ENCODE measurements around the gene ACP7. TPM values are rescaled to one million over a fixed set of nuclear protein-coding genes. Genes with fewer than 3 reads are reported as not detected.

ACP7 gene
- total and polyA plus RNA-seq, 2 of the 4 experiments (the other 2 are of a cell fraction) = not detected

- in situ Hi-C loops (cut with MboI; ENCODE audit: low sequenced_read_pairs) (no loop called here), intact Hi-C loops (cut with micrococcal nuclease) (no loop called here), dilution Hi-C loops (cut with HindIII; ENCODE audit: low sequenced_read_pairs, unreplicated experiment) (no loop called here)
- H2AK5ac ChIP-seq (ENCODE audit: low read depth, low read length) = peak overlapping the region; percentile 8; the same call in 1 of the 2 replicates
- no peaks in the 10 kb centered on the region for H3K79me1 ChIP-seq (ENCODE audit: low read depth in 1 of 2, low read length in 2 of 2)
- H3K9ac ChIP-seq (ENCODE audit: low read depth, low read length) = no peak overlapping the region
- peak overlapping the region; percentile 45; the same call in 1 of the 2 replicates for H3K4ac ChIP-seq (ENCODE audit: low read depth, low read length)
- H2BK15ac ChIP-seq (ENCODE audit: low read depth, low read length) = peak overlapping the region; percentile 27; the same call in 1 of the 3 replicates
- DNase-seq (no peak), ATAC-seq (ENCODE audit: low read depth) (no peak)
- no peaks in the 10 kb centered on the region for H3K36me3 ChIP-seq (ENCODE audit: control insufficient read depth, insufficient read depth, low read length)
- POLR2A ChIA-PET (ENCODE audit: unreplicated experiment) = no interaction called here
- no peak overlapping the region for H4K5ac ChIP-seq (ENCODE audit: low read depth, low read length)
- no peak overlapping the region for H3K4me2 ChIP-seq (ENCODE audit: low read depth, low read length)
- no peak overlapping the region for H2AK9ac ChIP-seq (replicated peaks; ENCODE audit: low read depth, low read length, poor library complexity)
- peak overlapping the region; percentile 71 for H2BK120ac ChIP-seq (ENCODE audit: low read depth, low read length)
- H3K56ac ChIP-seq (ENCODE audit: extremely low read depth, insufficient read depth, low read length) = no peak overlapping the region
- no peak overlapping the region; the same call in 1 of the 2 replicates for H4K91ac ChIP-seq (ENCODE audit: insufficient read depth, low read depth, low read length)
- H3K4me3 ChIP-seq (ENCODE audit: insufficient read depth, low read depth, low read length) = no peak overlapping the region
- CTCF ChIA-PET = no interaction called here
- no peak overlapping the region for H3K27ac ChIP-seq (ENCODE audit: insufficient read depth, low read length)
- no peaks in the 10 kb centered on the region for H4K20me1 ChIP-seq (ENCODE audit: insufficient read depth, low read length)
- no TSS peak for BruUV-seq (replicated peaks)
- H2BK5ac ChIP-seq (ENCODE audit: low read depth, low read length, poor library complexity, severe bottlenecking) = no peak overlapping the region
- peak overlapping the region; percentile 7 to 59; a peak in 2 of 4 replicates for H4K8ac ChIP-seq (ENCODE audit: low read depth in 2 of 2, low read length in 2 of 2)
- H3K27me3 ChIP-seq (ENCODE audit: control insufficient read depth, insufficient read depth, low read length) = no peaks in the 10 kb centered on the region
- H2AFZ ChIP-seq (replicated peaks; ENCODE audit: low read length, poor library complexity) = no peak overlapping the region
- no peaks in the 10 kb centered on the region for H3K9me3 ChIP-seq (ENCODE audit: control insufficient read depth, insufficient read depth, low read length)
- H3K18ac ChIP-seq (ENCODE audit: low read depth, low read length) = peak overlapping the region; percentile 12; the same call in 1 of the 2 replicates
- H3K9me1 ChIP-seq (ENCODE audit: insufficient read depth, low read length) = peaks cover 13% of the 10 kb centered on the region
- TF ChIP-seq SMC3 (IDR thresholded peaks at IDR 0.05; ENCODE audit: low read depth, low read length) (no peak), FOS (IDR thresholded peaks at IDR 0.05; ENCODE audit: low read depth, low read length) (no peak), CTCF (conservative IDR thresholded peaks at IDR 0.05; ENCODE audit: low read depth, low read length) (no peak), RCOR1 (IDR thresholded peaks at IDR 0.05; ENCODE audit: insufficient replicate concordance, low read length) (no peak), MAFK (IDR thresholded peaks at IDR 0.05; ENCODE audit: low read depth, low read length) (no peak), NFE2L2 (IDR thresholded peaks at IDR 0.05; ENCODE audit: low read depth, low read length) (no peak), MAZ (IDR thresholded peaks at IDR 0.05; ENCODE audit: borderline replicate concordance, low read depth, low read length) (no peak), BHLHE40 (IDR thresholded peaks at IDR 0.05; ENCODE audit: low read depth, low read length) (no peak), RAD21 (IDR thresholded peaks at IDR 0.05; ENCODE audit: low read length) (no peak), MXI1 (IDR thresholded peaks at IDR 0.05; ENCODE audit: borderline replicate concordance, low read depth, low read length) (no peak), CEBPB (IDR thresholded peaks at IDR 0.05; ENCODE audit: low read depth, low read length) (no peak)
- TF ChIP-seq, protein P1, sequence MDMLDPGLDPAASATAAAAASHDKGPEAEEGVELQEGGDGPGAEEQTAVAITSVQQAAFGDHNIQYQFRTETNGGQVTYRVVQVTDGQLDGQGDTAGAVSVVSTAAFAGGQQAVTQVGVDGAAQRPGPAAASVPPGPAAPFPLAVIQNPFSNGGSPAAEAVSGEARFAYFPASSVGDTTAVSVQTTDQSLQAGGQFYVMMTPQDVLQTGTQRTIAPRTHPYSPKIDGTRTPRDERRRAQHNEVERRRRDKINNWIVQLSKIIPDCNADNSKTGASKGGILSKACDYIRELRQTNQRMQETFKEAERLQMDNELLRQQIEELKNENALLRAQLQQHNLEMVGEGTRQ (IDR thresholded peaks at IDR 0.05; ENCODE audit: low read depth, low read length) = no peak
- TF ChIP-seq, protein P2, sequence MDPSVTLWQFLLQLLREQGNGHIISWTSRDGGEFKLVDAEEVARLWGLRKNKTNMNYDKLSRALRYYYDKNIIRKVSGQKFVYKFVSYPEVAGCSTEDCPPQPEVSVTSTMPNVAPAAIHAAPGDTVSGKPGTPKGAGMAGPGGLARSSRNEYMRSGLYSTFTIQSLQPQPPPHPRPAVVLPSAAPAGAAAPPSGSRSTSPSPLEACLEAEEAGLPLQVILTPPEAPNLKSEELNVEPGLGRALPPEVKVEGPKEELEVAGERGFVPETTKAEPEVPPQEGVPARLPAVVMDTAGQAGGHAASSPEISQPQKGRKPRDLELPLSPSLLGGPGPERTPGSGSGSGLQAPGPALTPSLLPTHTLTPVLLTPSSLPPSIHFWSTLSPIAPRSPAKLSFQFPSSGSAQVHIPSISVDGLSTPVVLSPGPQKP (IDR thresholded peaks at IDR 0.05; ENCODE audit: borderline replicate concordance, low read depth, low read length) = no peak
- no peak overlapping the region for H3K23ac ChIP-seq (ENCODE audit: low read depth, low read length)
- peak overlapping the region; percentile 53; the same call in 1 of the 2 replicates for H3K14ac ChIP-seq (replicated peaks; ENCODE audit: low read depth, low read length)
- peak overlapping the region; percentile 54; the same call in 1 of the 2 replicates for H2BK20ac ChIP-seq (ENCODE audit: low read depth, low read length)
- WGBS, 2 experiments (ENCODE audit: extremely low coverage in 2 of 2, insufficient read length in 1 of 2) = no CpG with 5 or more reads among the region's 3 CpGs
- peaks cover 5% of the 10 kb centered on the region; the same call in 1 of the 2 replicates for H3K4me1 ChIP-seq (ENCODE audit: control insufficient read depth, insufficient read depth, low read length)
Measured at GRCh38 chr19:39074205-39074692, 9.9 kb upstream of the ACP7 start.
